Measurements from ENCODE around the gene APOBEC3B.
"Not testable (repeated sequence)": the region's sequence is repeated elsewhere in the genome, so short reads cannot be mapped to it uniquely, and the experiment has no call there.

The APOBEC3B gene

DNA sequence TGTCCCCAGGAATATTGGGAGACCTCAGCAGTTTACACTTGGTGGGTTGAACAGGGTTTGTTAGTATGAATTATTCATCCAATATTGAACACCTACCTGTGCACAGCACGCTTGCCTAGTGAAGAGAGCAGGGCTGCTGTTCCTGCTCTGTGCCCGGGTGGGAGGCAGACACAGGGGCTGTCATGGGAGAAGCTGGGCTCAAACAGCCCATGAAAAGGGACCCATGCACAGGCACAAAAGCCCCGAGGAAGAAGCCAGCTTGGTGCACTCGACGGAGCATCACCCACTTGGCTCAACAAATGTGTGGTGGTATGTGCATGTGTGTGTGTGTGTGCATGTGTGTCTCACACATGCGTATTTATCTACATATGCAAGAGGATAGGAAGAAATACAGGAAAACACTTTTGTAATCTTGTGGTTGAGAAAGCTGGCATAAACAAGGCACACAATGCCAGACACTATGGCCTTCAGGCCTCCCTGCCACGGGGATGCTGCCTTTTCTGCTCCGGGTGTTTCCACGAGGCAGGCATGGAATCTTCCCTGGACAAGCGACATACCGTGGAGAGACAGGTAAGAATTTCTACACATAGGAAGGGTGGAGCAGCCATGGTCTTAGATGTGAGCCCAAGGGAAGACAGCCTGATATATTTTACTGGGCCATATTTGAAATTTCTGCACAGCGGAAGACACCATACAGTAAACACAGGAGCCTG, 29.7 kb upstream of the APOBEC3B start:
- no peak for DNase-seq

DNA sequence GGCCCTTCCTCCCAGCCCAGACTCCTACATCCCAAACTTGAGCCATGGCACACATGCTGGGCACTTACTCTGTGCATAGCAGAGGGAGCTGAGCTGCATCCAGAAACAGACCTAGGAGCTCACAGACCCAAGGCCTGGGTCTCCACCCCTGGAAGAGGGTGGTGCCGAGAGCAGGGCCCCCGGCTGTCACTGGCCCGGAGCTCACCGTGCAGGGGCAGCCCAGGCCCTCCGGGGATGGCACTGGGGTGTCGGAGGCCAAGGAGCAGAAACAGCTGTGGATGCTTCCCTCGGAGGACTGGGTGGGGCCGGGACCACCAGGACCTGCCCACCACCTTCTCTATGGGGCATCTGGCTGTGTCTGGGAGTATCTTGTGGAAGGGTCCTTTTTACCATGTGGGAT, 29.1 kb upstream of the APOBEC3B start:
- no peak for DNase-seq

DNA sequence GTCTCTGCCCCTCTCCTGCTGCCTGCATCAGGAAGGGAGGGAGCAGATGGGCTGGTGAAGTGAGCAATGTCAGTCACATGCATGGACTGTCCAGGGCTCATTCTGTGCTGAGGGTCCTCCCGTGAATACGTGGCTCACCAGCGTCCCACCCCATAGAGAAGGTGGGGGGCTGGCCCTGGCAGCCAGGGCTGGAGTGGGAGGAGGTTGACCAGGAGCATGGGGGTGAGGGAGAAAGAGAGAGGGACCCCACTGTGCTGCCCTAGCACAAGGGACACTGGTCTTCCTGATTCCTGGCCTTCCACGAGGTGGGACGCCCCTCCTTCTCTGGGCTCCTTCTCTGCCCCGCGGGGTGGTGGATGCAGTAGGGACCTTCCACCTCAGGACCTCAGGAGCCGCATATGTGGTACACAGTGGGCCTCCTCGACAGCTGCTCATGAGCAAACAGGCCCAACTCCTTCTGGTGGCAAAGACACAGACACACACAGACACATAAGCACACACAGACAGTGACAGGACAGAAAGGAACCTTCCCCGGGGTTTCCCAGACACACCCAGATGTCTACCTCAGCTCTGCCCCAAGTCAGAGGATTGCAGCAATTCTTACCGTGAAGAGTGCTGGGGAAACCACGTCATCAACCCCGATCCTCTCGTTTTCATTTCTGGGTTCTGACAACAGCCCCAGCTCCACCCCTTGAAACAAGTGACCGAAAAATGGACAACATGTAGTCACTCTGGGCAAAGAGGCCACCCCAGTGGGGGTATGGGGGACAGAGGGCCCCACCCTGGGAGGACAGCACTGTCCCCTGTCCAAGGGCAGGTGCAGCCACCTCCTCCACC, 28.4 kb upstream of the APOBEC3B start:
- DNase-seq, result no peak

GRCh38 chr22:38954414-38955043, 27.6 kb upstream of the APOBEC3B start:
- DNase-seq, result no peak

DNA sequence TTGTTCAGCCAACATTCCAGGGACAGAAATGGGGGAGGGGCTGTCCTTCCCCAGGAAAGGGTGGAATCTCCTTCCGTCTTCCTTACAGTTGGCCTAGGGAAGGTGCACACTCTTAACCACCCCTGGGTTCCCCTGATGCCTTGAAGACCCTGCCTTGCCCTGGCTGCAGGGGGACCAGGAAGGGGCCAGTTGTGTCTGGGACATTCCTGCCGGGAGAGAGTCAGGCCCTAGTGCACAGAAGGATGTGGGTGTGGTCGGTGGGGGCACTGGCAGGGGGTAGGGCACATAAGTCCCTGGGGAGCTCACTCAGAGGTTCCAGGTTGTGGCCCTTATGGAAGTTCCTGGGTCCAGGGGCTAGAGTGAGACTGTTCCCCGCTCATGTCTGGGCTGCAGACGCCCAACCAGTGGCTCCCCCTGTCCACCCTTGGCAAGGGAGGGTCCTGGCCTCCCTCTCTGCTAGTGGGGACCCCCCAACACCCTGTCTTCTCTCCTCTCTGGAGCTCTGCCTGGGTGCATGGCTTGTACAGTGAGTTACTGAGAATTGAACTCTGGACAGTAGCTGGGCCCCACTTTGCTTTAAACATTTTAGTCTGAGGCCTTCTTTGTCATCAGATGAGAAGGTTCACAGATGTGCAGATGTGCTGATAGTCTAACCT, 26.8 kb upstream of the APOBEC3B start:
- DNase-seq, result no peak

GRCh38 chr22:38955926-38956325, 26.2 kb upstream of the APOBEC3B start:
- no peak for DNase-seq

- no peak for DNase-seq
Measured at GRCh38 chr22:38956551-38956950, 25.6 kb upstream of the APOBEC3B start.

- no peak for DNase-seq
Measured at GRCh38 chr22:38957046-38957770, 24.9 kb upstream of the APOBEC3B start, which contains the start of gene APOBEC3A. Gene APOBEC3A, plus strand, starts transcription at chr22:38957609. Its CDS starts 83 bp downstream, at chr22:38957692.

DNA sequence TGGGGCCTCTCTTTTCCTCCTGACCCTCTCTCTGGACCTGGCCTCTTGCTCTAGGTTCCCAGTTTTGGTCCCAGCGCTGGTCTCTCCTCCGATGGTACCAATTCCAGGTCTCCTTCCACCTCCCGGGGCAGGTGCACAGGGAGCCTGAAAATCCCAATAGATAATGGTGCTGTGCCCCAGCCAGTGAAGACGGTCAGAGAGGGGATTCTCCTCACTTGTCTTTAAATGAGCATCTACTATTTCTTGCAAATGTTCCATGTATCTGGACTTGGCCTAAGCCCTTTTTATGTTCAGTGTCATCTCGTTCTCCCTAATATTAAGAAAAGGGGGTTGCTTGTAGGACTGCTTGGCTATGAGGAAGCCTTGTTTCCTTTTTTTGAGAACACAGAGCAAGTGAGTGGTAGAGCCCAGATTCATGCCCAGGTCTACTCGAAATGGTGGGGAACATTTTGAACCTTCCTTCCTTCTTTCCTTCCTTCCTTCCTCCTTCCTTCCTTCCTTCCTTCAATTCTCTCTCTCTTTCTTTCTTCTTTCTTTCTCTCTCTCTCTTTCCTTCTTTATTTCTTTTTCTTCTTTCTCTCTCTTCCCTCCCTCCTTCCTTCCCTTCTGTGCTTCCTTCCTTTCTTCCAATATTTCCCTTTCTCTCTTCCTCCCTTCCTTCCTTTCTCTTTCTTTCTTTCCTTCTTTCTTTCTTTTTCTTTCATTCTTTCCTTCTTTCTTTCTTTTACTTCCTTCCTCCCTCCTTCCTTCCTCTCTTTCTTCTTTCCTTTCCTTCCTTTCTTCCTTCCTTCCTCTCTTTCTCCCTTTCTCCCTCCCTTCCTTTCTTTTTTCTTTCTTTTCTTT, 24.1 kb upstream of the APOBEC3B start:
- DNase-seq, result no peak

GRCh38 chr22:38958651-38958943, 23.6 kb upstream of the APOBEC3B start:
- not testable (repeated sequence) for DNase-seq

DNA sequence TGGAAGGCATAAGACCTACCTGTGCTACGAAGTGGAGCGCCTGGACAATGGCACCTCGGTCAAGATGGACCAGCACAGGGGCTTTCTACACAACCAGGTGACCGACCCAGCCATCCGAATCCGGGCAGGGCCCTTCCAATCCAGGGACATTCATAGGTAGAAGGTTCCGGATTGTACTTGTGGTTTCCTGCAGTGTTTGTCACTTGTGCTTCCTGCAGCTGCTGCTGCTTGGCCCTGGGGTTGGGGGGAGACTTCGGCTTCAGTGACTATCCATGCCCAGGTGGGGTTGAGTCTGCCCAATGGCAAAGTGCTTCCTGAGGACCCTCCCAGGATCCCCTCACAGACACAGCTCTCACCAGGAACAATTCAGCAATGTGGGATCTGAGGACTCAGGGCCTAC, 22.6 kb upstream of the APOBEC3B start:
- DNase-seq, result no peak

GRCh38 chr22:38960673-38961072, 21.5 kb upstream of the APOBEC3B start:
- DNase-seq, result not testable (repeated sequence)

DNA sequence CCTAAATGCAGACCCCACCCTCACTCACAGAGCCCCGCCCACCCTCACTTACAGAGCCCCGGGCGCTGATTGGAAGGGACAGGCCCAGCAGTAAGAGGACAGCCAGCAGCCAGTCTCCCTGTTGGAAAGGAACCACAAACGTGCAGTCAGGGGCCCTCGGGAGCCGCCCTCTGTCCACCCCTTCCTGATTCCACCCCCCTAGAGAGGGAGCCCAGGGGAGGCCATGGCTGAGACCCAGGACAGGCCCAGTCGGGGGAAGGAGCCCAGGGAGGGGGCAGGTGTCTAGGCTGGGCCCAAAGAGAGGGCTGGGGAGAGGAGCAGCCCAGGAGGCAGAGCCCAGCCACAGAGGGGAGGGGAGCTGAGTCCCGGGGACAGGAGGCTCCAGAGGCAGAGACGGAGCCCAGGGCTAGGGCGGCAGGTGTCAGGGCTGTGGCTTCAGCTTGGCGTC, 18.8 kb upstream of the APOBEC3B start:
- not testable (repeated sequence) for DNase-seq

- no peak for DNase-seq
Measured at GRCh38 chr22:38963872-38964271, 18.3 kb upstream of the APOBEC3B start.

- no peak for DNase-seq
Measured at GRCh38 chr22:38964306-38964705, 17.8 kb upstream of the APOBEC3B start.

DNA sequence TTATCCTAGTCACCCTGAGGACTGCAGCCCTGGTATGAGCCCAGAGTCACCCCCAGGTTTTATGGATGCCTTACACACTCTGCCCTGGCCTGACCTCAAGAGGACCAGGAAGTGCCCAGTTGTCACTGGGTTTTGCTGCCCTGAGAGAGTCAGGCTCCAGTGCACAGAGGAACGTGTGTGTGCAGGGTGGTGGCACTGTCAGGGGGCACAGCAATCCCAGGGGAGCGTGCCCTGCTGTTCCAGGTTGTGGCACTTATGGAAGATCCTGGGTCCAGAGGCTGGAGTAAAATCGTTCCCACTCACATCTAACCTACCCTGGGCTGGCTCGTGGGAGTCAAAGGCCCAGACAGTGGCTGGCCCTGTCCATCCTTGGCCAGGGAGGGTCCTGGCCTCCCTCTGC, 17.2 kb upstream of the APOBEC3B start:
- DNase-seq, result no peak

DNA sequence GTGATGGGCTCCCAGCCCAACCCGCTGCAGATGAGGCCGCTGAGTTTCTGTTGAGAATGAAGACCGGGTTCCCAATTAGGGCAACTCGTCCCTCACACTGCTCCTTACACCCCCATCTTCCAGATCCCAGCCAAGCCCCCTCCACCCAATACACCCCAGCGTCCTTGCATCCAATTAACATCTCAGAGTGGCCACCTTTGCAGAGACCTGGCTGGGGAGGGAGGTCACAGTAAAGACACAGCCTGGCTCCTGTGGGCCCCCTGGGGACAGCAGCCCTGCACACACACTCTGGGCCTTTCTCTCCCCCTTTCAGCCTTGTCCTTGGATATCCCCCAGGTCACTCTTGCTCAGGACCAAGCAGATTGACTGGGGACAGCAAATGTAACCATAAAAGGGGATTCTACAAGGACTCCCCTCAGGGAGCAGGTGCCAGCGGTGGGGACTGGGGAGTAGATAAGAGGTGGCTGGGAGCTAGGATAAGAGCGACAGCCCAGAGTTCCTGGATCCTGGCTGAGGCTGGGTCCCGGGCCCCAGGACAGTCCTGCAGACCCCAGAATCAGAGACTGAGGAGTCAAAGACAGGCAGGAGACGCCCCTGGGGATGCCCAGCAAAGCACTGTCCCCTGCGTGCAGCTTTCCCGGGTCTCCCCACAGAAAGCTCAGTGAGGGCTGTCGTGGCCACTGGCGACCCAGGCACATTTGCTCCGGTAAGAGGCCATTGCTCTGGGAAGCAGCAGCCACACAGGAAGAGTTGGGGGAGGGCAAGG, 16.4 kb upstream of the APOBEC3B start:
- DNase-seq, result no peak

DNA sequence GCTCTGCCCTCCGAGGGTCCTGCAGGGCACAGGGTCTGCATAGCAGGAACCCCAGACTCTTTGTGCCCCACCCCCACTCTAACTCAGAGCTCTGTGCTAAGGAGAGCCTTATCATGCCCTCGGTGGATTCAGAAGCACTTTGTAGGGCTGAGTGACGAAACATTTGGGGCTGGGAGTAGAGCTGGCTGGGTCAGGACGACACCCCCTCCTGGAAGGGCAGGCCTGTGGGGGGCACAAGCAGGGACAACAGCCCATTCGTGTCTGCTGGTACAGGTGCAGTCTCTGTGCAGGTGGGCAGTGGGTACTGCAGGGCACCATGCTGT, 15.8 kb upstream of the APOBEC3B start:
- no peak for DNase-seq

GRCh38 chr22:38966942-38967341, 15.2 kb upstream of the APOBEC3B start:
- DNase-seq, result no peak

DNA sequence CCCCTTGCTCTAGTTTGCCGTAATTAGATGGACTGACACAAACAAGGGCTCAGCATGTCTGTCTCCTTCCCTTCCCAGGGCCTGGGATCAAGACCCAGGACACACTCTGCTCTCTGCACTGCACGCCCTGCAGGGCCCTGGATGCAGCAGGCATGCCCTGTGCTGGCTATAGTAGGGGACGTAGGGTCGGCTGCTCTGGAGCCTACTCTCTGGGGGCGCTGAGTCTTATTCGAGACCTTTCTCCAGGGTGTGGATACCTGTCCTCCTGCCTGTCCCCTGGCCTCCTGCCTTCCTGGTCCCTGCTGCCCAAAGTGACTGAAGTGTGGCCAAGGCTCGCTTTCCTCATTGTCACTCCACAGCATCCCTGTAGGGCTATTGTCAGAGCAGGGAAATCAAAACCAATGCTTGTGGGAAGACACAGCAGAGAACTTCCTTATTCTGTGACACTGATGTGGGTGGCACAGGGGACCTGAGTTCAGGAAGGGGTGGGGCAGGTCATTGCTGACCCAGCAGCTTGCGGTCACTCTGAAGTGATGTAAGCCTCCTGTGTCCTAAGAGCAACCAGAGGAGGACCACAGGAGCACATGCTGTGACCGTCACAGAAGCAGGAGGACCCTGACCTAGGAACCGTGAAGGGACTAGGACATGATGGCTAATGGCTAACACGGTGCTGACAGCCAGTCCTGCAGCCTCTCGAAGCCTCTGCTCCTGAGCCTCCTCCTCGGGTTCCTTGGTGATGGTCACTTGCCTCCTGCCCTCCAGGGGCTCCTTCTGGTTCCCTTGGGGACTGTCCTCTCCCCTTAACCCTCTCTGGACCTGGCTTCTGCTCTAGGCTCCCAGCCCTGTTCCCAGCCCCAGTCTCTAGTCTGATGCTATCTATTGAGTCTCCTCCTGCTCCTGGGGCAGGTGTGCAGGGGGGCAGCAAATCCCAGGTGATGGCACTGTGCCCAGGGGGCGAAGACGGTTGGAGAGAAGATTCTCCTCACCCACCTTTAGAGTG, 14.4 kb upstream of the APOBEC3B start:
- DNase-seq, result no peak

Data from NCI-H1105 (cell line).